GM19467 (cell line): ENCODE results near the gene KIF22.
"Not testable (repeated sequence)": the region's sequence is repeated elsewhere in the genome, so short reads cannot be mapped to it uniquely, and the experiment has no call there.

Experiments used
- ATAC-seq: cut with Tn5 transposase; IDR thresholded peaks from one replicate; pipeline ENCODE4 v1.9.1; 2021; ENCODE audit warnings: mild to moderate bottlenecking, moderate library complexity; ENCODE audit not compliant: unreplicated experiment

Gene KIF22

GRCh38 chr16:29790183-29790948, at the start of gene KIF22:
TSS of gene KIF22 (plus strand) at chr16:29790751. CDS start at chr16:29790760, 9 bp downstream.
- ATAC-seq, result peak; percentile 94

GRCh38 chr16:29742683-29743275, 47.8 kb upstream of the KIF22 start:
- ATAC-seq, result no peak

DNA sequence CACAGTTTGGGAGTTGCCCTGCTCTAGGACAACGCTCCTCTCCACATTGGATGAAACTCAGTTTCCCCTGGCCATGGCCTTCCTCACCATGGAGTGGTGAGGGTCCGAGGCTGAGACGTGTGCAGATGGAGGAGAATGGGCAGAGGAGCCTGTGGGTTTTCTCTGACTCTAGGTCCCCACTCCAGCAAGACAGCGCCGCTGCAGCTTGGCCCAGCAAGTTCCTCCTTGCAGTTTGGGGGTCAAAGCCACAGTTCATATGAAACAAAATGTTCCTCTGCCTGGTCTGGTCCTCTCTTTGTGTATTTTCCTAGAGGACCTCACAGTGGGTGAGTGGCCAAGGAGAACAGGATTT, 47.1 kb upstream of the KIF22 start:
- no peak for ATAC-seq

DNA sequence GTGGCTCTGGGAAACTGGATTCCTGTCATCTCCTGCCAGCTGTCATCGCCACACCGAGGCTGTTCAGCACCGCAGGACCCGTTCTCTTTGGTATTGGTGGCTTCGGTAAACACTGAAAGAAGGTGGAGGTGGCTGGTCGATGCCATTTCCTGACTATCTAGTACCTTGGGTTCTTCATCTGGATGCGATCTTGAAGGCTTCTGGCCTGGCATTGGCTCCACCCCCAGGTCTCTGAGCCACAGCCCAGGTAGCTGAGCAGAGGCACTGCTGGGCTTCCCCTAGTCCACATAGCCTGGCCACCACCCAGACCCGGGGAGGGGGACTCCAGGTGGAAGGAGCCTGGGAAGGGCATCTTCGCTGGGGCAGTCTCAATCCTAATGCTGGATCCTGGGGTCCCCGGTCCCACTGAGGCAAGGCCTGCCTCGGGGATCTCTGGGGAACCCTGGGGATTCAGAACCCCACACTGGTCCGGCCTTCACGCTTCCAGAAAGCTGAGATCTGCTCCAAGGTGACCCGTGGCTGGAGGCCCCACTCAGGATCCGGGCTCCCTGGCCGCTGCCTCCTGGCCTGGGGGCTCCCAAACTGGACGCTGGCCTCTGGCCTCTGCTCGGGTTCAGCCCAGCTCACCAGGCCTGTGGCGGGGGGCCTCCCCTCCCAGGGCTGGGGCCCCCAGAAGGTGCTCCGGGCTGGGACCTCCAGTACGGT, 46.6 kb upstream of the KIF22 start:
- no peak for ATAC-seq

DNA sequence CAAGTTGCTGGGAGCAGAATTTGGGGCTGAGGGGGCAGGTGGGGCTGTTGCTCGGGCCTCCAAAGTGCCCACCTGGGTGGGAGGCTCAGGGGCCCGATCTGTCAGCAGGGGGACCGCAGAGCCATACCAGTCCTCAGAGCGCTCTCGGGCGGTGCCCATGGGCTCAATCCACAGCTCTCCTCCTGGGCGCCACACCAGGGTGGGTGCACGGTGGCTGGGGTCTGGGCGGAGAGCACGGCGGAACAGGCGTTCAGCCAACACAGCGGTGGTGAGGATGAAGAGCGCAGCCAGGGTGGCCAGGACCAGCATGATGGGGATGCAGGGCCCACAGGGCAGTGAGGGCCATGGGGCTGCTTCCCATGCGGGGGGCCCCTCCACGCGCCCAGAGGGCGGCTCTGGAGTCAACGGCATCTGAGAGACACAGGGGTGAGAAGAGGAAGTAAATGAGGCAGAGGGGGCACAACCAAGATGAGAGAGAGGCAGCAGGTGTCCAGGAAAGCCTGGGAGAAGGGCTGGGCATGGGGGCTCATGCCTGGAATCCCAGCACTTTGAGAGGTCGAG, 45.9 kb upstream of the KIF22 start:
- no peak for ATAC-seq

GRCh38 chr16:29745121-29745852, 45.3 kb upstream of the KIF22 start:
- ATAC-seq, result peak; percentile 28

GRCh38 chr16:29745853-29746345, 44.7 kb upstream of the KIF22 start, which contains the start of gene C16orf54:
TSS of gene C16orf54 (minus strand) at chr16:29745990. CDS start at chr16:29744951, 1,039 bp downstream.
- ATAC-seq, result peak; percentile 82

- not testable (repeated sequence) for ATAC-seq
Observed at GRCh38 chr16:29746518-29746917, 44.0 kb upstream of the KIF22 start.

DNA sequence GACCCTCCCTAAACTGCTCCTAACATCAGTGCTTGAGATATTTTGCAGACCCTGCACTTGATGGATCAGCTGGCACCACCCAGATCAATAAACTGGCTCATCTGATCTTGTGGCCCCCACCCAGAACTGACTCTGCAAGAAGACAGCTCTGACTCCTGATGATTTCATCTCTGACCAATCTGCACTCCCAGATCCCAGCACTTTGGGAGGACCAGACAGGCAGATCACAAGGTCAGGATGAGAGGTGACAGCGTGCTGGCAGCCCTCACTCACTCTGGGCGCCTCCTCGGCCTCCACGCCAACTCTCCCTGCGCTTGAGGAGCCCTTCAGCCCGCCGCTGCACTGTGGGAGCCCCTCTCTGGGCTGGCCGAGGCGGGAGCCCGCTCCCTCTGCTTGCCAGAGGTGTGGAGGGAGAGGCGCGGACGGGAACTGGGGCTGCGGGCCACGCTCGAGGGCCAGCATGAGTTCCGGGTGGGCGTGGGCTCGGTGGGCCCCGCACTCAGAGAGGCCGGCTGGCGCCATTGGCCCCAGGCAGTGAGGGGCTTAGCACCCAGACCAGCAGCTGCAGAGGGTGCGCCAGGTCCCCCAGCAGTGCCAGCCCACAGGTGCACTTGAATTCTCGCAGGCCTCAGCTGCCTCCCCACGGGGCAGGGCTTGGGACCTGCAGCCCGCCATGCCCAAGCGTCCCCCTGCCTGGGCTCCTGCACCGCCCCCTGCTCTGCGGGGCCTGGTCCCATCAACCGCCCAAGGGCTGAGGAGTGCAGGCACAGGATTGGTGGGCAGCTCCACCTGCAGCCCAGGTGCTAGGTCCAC, 42.4 kb upstream of the KIF22 start:
- no peak for ATAC-seq

GRCh38 chr16:29748760-29749149, 41.8 kb upstream of the KIF22 start:
- ATAC-seq, result not testable (repeated sequence)

GRCh38 chr16:29753516-29753915, 37.0 kb upstream of the KIF22 start:
- ATAC-seq, result no peak

DNA sequence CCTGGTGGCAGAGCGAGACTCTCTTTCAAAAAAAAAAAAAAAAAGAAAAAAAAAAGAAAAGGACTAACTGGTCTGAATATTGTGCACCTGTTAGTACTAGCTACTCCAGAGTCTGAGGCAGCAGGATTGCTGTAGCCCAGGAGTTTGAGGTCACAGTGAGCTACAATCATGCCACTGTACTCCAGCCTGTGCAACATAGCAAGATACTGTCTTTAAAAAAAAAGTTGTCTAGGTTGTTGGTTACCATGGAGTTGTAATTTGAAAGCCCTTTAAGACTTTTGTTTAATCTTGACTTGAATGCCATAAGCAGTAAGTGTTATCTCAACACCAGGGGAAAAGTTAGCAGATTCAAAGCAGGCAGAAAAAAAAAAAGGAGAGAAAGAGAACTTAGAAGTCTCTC, 33.9 kb upstream of the KIF22 start:
- ATAC-seq, result no peak

DNA sequence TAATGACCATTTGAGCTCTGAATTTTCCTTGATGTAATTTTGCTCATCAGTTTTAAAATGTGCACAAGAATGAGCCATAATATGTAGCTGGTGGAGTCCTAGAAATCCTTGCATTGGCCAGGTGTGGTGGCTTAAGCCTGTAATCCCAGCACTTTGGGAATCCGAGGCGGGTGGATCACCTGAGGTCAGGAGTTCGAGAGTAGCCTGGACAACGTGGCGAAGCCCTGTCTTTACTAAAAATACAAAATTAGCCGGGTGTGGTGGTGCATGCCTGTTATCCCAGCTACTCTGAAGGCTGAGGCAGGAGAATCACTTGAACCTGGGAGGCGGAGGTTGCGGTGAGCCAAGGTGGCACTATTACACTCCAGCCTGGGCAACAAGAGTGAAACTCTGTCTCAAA, 33.5 kb upstream of the KIF22 start:
- ATAC-seq, result not testable (repeated sequence)

- no peak for ATAC-seq
Observed at GRCh38 chr16:29757950-29758466, 32.5 kb upstream of the KIF22 start.

GRCh38 chr16:29760567-29761279, 29.8 kb upstream of the KIF22 start:
- ATAC-seq, result no peak

DNA sequence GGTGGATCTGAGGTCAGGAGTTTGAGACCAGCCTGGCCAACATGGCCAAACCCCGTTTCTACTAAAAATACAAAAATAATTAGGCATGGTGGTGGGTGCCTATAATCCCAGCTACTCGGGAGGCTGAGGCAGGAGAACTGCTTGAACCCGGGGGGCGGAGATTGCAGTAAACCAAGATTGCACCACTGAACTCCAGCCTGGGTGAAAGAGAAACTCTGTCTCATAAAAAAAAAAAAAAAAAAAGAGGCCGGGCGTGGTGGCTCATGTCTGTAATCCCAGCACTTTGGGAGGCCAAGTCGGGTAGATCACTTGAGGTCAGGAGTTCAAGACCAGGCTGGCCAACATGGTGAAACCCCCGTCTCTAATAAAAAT, 29.3 kb upstream of the KIF22 start:
- ATAC-seq, result not testable (repeated sequence)

GRCh38 chr16:29761882-29762281, 28.7 kb upstream of the KIF22 start:
- no peak for ATAC-seq

GRCh38 chr16:29763326-29763725, 27.2 kb upstream of the KIF22 start:
- no peak for ATAC-seq
